UCSD-AML1 (cell line): ENCODE results near the gene RPTOR.

Source experiments
- DNase-seq: peaks from one replicate; lab custom pipeline; 2025; ENCODE audit not compliant: unreplicated experiment; lab: John Stamatoyannopoulos, UW

The RPTOR gene

DNA sequence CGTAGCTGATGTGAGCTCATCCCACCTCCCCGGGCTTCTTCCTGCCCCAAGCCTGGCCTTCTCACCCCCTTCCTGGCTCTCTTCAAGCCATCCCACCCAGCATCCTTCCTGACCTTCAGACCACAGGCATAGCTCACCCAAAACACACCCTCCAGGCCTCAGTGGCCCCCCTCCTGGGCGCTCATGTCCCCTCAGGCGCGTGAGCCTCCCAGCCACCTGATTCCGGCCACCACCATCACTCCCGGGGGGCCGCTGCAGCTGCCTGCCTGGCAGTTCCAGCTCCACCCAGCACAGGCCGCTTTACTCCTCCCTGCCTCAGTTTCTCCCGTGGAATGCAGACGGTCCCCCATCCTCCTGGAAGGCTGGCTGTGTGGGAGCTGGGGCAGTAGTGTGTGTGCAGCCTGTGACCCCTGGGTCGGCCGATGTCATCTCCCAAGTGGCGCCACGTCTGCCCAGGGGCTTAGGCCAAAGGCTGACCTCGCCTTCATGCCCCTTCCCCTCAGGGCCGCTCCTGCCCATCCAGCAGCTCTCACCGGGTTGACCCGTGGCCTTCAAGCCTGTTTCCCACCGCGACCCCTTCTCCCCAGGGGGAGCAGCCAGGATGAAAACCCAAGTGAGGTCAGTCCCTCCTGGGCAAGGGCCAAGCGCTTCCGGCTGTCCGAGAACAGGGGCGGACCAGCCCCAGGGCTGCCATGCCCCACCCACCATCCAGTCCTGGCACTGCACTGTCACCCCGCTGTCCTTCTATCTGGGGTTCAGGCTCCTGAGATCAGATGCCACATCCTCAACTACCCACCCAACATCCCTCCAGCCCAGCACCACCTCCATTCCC, 435.1 kb downstream of the RPTOR start:
- no peak for DNase-seq

DNA sequence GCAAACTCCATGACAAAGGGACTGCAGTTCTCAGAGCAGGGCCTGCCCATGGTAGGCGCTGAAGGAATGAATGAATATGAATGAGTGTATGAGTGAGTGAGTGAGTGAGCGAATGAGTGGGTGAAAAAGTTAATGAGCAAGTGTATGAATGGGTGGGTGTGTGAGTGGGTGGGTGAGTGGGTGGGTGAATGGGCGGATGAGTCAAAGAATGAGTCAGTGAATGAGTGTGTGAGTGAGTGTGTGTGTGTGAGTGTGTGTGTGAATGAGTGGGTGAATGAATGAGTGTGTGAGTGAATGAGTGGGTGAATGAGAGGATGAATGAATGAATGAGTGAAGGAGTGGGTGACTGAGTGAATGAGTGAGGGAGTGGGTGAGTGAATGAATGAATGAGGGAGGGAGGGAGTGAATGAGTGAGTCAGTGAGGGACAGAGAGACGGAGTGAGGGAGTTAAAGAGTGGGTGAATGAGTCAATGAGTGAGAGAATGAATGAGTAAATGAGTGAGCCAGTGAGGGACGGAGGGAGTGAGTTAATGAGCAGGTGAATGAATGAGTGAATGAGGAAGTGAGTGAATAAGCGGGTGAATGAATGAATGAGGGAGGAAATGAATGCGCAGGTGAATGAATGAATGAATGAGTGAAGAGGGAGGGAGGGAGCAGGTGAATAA, 435.9 kb downstream of the RPTOR start:
- no peak for DNase-seq

DNA sequence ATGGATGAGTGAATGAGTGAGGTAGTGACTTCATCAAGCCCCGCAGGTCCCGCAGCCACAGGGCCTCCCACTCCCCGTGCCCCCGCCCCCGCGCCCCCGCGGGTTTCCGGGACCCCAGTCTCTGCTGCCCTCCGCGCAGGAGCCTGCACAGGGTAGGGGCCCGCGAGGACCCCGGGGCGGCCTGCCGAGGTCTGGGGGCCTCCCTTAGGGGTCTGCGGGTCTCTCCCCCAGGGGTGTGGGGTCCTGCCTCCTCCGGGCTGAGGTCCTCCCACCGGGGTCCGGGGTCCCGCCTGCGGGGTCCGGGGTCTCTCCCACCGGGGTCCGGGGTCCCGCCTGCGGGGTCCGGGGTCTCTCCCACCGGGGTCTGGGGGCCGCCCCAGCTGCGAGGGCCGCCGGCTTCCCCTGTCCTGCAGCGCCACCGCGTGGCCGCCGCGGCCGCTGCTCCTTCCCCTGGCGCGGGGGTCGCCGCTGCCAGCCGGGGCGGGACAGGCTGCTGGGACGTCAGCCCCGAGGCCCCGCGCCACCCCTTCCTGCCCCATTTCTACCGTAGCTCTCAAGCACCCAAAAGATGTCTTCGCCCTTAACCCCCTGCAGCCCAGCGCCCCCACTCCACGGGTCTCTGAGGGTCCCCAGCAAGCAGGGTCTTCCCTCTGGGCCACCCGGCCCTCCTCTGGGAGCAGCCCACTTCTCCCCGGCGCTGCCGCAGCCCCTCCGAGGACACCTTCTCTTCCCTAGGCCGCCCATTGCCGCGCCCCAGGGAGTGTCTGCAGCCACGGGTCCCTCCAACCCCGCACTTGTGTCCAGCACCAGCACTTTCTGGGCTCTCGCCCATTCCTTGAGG, 436.6 kb downstream of the RPTOR start:
- no peak for DNase-seq

DNA sequence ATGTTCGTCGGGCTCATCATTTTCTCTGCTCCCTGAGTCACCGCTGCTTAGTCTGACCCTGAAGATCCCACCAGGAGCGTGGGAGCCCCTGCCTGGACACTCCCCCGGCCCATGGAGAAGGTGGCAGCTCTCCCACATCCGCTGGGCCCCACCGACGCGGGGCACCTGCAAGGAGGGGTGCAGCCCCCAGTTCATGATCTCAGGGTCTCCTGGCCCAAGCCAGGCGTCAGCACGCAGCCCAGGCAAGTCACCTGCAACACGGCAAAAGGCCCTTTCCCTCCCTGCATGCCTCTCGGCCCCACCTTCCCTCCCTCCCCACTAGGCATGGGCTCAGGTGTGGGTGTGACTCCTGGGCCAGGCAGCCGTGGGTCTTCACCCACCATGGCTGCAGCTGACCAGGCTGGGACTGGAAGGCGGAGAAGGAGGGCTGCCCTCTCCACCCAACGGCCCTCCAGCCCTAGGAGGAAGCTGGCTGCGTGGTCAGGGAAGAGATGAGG, 437.3 kb downstream of the RPTOR start:
- DNase-seq = no peak

DNA sequence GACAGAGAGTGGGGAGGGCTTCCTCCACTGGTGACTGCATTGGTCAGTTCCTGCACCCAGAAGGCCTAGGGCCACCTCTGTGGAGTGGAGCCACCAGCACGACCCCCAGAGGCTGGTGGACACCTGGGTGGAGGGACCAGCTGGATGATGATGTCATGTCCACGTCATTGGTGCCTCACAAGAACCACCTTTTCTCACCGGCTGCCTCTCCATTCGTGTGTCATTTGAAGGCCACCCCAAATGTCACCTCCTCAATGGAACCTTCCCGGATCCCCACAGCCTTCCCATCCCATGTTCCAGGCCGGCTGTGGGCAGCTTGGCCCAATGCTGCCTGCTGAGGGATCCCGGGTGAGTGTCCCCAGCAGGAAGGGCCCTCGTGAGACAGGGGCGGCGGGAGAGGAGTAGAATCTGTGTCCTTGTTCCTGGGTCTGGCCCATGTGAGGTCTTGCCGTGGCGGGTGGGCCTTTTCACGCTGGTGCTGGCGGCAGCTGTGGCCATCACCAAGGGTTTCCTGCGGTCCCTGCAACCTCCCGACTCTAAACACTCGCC, 437.9 kb downstream of the RPTOR start:
- DNase-seq = no peak

DNA sequence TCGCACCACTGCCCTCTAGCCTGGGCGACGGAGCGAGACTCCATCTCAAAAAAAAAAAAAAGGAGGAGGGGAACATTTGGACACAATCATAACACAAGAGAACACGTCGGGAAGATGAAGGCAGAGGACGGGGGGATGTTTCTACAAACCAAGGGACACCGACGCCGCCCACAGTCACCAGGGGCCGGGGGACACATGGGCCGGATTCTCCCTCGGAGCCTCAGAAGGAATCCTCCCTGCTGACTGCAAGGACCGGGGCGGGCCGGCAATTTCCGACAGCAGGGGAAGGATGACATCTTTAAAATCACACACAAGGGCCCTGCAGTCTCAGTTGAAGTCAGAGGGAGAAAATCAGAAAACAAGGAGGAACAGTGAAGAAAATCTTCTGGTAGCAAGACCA, 438.9 kb downstream of the RPTOR start:
- DNase-seq = no peak

DNA sequence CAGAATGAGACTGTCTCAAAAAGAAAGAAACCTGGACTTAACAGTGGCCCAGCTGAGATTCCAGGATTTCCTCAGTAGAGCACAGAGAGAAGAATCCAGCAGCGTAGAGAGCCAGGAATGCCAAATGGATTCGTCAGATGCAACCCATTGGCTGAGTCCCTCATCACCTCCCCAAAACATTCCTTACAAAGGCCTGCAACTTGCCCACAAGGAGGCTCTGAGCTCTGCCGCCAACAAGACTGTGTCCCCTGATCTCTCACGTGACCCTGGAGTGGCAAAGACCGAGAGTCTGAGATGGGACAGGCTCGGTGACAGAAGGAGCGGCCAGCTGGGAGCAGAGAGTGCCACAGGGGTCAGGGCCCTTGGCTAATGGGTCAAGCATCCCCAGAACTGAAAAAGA, 440.1 kb downstream of the RPTOR start:
- DNase-seq = no peak

DNA sequence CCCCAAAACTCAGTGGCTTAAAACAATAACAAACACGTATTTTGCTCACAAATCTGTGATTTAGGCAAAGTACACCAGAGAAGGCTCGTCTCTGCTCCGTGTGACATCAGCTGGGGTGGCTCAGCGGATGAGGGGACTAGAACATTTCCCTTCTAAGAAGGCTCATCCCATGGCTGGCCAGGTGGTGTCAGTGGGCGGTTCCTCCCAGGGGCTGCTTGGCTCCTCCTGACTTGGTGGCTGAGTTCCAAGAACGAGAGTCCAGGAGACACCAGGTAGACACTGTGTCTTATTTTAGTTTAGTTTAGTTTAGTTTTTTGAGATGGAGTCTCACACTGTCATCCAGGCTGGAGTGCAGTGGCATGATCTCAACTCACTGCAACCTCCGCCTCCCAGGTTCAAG, 441.4 kb downstream of the RPTOR start:
- DNase-seq = no peak

DNA sequence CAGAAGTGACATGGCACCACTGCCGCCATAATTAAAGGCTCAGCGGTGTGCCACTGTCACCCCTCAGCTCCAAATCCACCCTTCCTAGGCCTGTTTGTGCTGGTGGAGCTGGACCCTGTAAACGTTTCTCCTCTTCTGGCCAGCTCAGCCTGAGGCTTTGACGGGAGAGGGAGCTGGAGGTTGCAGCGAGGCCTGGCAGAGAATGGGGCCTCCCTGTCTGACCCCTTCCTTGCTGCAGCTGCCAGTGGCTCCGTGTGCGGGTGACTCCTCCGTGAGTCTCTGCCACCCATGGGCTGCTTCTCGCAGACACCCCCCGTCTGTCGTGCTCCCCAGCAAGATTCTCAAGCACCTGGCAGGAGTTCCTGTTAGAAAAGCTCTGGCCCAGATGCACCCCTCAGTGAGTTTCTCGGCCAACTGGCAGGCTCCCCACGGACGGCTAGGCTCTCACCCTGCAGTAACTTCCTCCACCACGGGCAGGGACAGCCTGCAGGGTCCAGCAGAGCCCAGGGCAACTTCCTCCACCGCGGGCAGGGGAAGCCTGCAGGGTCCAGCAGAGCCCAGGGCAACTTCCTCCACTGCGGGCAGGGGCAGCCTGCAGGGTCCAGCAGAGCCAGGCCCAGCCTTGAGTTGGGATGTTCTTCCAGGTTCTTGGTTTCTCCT, 442.3 kb downstream of the RPTOR start:
- peak; percentile 60 for DNase-seq

DNA sequence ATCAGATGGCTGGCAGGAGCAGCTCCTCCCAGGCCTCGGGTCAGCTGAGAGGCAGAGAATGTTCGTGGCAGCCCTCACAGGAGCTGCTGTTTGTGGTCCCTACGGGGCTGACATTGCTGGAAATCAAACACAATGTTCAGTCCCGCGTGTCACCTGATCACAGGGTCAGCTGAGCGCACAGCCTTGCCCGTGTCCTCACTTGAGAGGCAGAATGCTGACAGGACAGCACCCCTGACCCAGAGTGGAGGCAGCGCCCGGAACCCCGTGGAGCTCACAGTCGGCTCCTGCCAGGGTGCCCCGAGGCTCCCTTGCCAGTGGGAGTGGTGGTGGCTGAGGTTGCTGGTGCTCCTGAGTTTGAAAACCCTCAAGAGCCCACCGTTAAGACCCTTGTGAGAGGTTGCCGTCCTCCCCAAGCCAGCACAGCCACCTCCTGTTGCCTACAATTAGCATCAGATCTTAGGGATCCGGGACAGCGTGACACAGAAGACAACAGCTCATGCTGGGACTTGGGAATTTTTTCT, 443.4 kb downstream of the RPTOR start:
- DNase-seq = no peak

DNA sequence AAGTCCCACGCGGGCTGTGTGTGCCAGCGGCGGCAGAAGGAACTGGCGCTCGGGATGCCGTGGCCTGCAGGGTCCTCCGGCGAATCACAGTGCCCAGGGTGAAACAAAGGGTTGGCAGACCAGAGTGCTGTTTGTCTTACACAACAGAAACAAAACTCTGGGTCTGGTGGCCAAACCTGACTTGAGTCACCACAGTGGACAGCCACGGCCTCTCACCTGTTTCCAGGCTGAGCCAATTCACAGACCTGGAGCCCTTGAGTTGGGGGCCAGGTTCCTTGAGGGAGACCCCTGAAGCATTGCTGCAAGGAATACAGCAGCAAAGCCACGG, 444.9 kb downstream of the RPTOR start:
- DNase-seq = no peak

DNA sequence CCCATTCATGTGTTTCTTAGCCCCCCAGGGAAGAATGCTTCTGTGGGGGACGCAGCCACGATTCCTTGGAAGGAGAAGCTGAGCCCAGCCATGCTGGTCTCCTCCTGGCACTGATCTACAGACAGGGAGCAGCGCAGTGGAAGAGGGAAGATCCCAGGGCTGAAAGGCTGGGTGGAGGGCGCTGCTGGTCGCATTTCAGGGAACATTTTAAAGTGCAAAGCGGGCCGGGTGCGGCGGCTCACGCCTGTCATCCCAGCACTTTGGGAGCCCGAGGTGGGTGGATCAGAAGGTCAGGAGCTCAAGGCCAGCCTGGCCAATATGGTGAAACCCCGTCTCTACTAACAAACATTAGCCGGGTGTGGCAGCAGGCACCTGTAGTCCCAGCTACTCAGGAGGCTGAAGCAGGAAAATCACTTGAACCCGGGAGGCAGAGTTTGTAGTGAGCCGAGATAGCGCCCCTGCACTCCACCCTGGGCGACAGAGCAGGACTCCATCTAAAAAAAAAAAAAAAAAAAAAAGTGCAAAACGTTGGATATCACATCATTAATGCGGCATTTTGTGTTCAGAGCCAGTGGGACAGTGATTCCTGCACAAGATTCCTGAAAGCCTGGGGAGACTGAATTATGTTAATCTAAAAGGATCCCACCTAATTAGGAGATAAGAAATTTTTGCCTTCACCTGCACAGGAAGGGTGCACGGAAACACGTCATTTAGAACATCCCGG, 446.4 kb downstream of the RPTOR start:
- no peak for DNase-seq

DNA sequence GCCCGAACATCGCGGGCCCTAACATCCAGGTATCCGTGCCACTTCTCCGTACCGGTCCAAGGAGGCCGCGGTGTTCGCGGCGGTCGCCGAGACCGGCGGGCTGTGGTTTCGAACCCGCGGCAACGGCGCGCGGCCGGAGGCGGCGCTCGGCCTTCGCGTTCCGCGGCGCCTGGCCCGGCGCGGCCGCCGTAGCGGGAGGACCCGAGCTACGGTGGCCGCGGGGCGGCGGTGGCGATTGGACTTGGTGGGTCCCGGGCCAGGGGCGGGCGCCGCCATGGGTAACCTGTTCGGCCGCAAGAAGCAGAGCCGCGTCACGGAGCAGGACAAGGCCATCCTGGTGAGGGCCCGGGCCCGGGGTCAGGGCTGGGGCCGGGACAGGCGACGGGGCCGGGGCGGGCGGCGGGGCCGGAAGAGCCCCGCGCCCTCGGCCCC, 447.0 kb downstream of the RPTOR start, which contains the start of gene CHMP6:
CHMP6 (plus strand) TSS at position 197 of the 432 bp plus-strand sequence; CDS start at position 275, 78 bp downstream.
- DNase-seq = peak; percentile 85

DNA sequence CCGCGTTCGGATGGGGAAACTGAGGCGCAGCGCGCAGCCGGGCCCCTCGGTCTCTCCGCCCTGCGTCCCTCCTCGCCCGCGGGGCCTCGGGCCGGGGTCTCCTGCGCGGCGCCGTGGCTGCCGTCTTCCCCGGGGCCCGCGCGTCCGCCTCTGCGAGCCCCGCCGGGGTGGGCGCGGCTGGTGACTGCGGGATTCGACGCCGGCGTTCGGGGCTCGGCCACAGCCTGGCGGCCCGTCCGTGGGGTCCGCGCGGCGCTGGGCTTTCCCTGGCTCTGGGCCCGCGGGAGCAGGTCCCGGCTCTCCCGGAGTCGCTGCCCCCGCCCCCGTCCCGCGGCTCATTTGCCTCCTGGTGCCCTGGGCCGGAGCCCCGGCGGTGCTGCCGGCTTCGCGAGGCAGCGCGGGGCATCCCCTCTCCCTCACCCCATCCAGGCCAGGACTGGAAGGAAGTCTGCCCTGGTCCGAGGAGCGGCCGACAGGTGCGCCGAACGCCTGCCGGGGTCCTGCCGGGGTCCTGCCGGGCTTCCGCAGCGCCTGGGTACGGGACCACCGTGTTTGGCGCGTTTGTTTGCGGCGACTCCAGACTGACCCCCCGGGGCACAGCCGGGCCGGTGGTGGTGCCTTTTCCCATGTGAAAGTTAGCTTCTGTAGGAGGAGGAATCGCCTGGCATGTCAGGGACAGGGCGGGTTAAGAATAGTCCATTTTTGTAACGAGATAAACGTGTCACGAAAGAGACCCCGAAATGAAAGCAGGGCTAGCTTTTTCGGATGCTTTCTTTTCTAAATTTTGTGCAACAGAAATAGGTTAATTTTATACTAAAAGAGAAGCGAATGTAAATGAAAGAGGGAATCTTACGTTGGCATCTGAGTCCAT, 447.7 kb downstream of the RPTOR start:
- DNase-seq = no peak

DNA sequence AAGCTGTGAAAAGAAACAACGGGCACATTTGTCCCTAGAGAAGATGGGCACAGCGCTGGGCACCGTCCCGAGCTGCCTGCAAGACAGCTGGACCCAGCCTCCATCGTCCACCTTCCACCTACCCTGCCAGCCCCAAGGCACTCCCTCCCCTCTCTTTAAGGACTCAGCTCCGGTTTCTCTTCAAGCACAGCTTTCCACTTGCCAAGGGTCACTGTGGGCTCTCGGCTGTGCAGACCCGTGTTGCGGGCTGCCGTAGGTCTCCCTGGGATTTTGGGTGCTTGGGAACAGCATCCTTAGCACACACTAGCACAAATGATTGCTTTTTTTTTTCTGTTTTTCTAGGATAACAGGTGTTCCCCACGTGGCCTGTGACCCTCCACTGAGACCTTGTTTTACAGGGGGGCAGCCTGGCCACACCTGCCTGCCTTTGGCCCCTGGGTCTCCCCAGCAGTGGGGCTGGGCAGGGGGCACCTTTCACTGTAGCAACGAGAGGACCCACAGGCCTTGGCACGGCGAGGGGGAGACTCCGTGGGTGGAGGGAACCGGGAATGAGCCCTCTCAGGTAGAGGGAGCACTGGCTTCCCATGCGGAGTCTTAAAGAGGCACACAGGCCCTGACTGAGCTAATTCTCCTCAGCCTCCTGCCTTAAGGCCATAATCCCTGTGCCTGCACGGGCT, 448.4 kb downstream of the RPTOR start:
- DNase-seq = no peak

DNA sequence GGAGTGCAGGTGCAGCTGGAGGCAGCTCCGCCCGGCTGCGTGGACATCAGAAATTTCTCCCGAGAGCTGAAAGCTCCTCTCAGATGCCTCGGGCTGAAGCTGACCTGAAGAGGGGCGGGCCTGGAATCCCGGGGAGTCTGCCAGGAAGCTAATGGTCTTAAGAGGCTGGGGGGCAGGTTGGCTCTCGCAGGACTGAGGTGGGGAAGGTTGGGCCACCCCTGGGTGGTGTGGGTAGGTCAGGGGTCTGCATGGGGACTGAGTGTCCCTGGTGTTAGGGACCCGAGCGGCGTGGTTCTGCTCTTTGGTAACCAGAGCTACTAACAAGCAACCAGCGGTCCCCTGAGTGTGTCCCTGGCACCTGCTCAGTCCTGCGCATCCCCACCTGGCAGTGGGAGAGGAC, 450.5 kb downstream of the RPTOR start:
- DNase-seq = no peak

DNA sequence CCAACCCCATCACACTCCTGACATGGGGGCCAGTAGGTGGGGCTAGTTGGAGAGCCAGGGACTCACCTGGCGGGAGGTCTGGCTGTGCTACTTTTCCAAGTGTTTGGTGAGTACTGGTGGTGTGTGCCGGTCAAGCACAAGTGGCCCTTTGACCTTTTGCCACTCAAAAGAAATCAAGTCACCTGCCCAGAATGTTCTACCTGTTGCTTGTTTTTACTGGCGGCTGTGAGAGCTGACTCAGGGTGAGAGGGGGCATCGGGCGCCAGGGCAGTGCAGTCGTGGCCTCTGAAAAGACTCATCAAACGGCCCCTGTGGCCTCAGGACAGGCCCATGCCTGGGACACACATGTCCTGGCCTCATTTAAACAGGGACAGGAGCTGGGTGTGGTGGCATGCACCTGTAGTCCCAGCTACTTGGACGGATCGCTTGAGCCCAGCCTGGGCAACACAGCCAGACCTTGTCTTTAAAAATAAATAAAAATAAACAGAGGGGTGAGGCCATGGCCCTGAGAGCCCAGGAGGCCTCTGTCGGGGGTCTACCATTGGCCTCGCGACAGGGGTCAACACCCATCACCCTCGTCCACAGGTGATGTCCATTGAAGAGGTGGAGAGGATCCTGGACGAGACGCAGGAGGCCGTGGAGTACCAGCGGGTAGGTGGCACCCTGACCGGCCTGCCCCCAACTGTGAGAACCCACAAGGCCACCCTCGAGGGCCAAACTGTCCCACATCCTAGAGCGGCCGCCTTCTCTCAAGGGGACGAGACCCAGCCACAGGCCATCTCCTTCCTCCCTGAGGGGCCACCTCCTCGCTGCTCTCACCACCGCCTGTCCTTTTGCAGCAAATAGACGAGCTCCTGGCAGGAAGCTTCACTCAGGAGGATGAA, 452.0 kb downstream of the RPTOR start:
- no peak for DNase-seq
